Measurements from ENCODE around the gene CSTF2T. TPM values are rescaled to one million over a fixed set of nuclear protein-coding genes. Genes with fewer than 3 reads are reported as not detected.

The CSTF2T gene
- total and polyA plus RNA-seq, 2 donors (not counting 3 experiments of a cell fraction or from before 2014, with no cell fraction given), result 4.8 to 19.8 TPM

DNA sequence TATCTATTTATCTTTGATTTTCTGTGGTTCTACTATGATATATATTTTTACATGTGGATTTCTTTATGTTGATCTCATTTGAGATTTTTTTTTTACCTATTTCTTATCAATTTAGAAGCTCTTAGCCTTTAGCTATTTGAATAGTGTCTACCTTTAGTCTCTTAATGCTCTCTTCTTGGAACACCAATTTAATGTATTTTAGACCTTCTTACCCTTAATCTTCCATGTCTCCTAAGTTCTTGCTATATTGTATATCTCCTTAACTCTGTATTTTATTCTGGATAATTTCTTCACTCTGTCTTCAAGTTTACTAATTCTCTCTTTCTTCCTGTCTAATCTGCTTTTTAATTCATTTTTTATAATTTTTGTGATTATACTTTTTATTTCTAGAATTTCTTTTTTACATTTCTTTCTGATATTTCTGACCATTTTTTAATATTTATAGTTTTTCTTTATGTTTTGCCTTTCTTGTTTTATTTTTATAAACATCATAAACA lies 27.3 kb downstream of the CSTF2T start:
- intact Hi-C loops (cut with micrococcal nuclease), result no loop called here
- H3K36me3 ChIP-seq (ENCODE audit: control insufficient read depth in 2 of 2, extremely low read depth in 1 of 2, insufficient read depth in 2 of 2, low read length in 2 of 2), result no peaks in the 10 kb centered on the region
- ChIA-PET CTCF (interaction anchor here (0.8 kb wide), 1 partner anchor 18 kb away, joined by 3 read pairs; no protein-coding TSS in a partner anchor), POLR2A (no interaction called here)
- TF ChIP-seq MYC (IDR thresholded peaks at IDR 0.05; ENCODE audit: low read depth, low read length), result no peak
- TF ChIP-seq FOS (IDR thresholded peaks at IDR 0.05; ENCODE audit: borderline replicate concordance, insufficient read depth, low read length), result no peak
- no peak for TF ChIP-seq POLR2A (IDR thresholded peaks at IDR 0.05; ENCODE audit: low read depth, low read length)
- no peak for TF ChIP-seq JUN (IDR thresholded peaks at IDR 0.05; ENCODE audit: borderline replicate concordance, insufficient read depth, insufficient read length, low read depth)
- H3K27me3 ChIP-seq (ENCODE audit: control insufficient read depth in 2 of 2, insufficient read depth in 2 of 2, low read length in 2 of 2), result peaks cover 4% of the 10 kb centered on the region in 2 experiments
- dilution Hi-C loops (cut with MboI; ENCODE audit: extremely low pct_ligation_motif_present, low sequenced_read_pairs), result no loop called here
- no peak overlapping the region for H3K27ac ChIP-seq (ENCODE audit: insufficient read depth, low read depth, low read length)
- H2AFZ ChIP-seq (ENCODE audit: low read depth, low read length), result no peak overlapping the region
- no peaks in the 10 kb centered on the region for H3K79me2 ChIP-seq (ENCODE audit: control insufficient read depth, insufficient read depth, low read length)
- H3K4me3 ChIP-seq (replicated peaks in 1 of 3; ENCODE audit: insufficient read depth in 1 of 3, low read depth in 1 of 3, low read length in 3 of 3), result no peak overlapping the region
- H3K4me2 ChIP-seq (ENCODE audit: insufficient read depth, low read length), result no peak overlapping the region
- H3K9me1 ChIP-seq (replicated peaks; ENCODE audit: control insufficient read depth, extremely low read depth, insufficient read depth, low read length), result no peaks in the 10 kb centered on the region
- no peak for FAIRE-seq
- H3K9me3 ChIP-seq (replicated peaks; ENCODE audit: control insufficient read depth, insufficient read depth, low read length), result no peaks in the 10 kb centered on the region
- no peaks in the 10 kb centered on the region for H4K20me1 ChIP-seq (replicated peaks; ENCODE audit: control insufficient read depth, extremely low read depth, insufficient read depth, low read length)
- no peak overlapping the region for H3K9ac ChIP-seq (replicated peaks; ENCODE audit: extremely low read depth, insufficient read depth, low read length)
- no TSS peak for BruUV-seq (replicated peaks)
- H3K4me1 ChIP-seq (ENCODE audit: control insufficient read depth, extremely low read depth, insufficient read depth, low read length), result peaks cover 8% of the 10 kb centered on the region
- no peak for DNase-seq (ENCODE audit: low read depth, low spot score)

DNA sequence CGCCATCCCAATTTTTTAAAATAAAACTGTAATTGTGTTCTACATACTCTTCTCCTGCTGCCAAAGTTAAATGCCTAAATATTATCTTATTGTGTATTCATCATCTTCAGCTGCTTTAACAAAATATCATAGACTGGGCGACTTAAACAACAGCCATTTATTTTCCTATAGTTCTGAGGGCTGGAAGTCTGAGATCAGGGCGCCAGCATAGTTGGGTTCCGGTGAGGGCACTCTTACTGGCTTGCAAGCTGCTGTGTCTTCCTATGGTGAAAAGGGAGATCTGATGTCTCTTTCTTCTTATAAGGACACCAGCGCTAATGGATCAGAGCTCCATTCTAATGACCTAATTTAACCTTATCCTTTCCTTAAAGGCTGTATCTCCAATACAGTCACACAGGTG lies 30.4 kb downstream of the CSTF2T start:
- Histone ChIP-seq H3K9me3 (replicated peaks; ENCODE audit: control insufficient read depth, insufficient read depth, low read length) (no peaks in the 10 kb centered on the region), H3K27me3 (ENCODE audit: control insufficient read depth in 2 of 2, insufficient read depth in 2 of 2, low read length in 2 of 2) (peaks cover 2 to 4% of the 10 kb centered on the region in 2 experiments), H3K79me2 (ENCODE audit: control insufficient read depth, insufficient read depth, low read length) (no peaks in the 10 kb centered on the region), H3K4me1 (ENCODE audit: control insufficient read depth, extremely low read depth, insufficient read depth, low read length) (peaks cover 8% of the 10 kb centered on the region), H2AFZ (ENCODE audit: low read depth, low read length) (no peak overlapping the region), H3K9ac (replicated peaks; ENCODE audit: extremely low read depth, insufficient read depth, low read length) (no peak overlapping the region), H3K4me3 (replicated peaks in 1 of 3; ENCODE audit: insufficient read depth in 1 of 3, low read depth in 1 of 3, low read length in 3 of 3) (no peak overlapping the region), H3K9me1 (replicated peaks; ENCODE audit: control insufficient read depth, extremely low read depth, insufficient read depth, low read length) (no peaks in the 10 kb centered on the region), H3K27ac (ENCODE audit: insufficient read depth, low read depth, low read length) (no peak overlapping the region), H3K36me3 (ENCODE audit: control insufficient read depth in 2 of 2, extremely low read depth in 1 of 2, insufficient read depth in 2 of 2, low read length in 2 of 2) (no peaks in the 10 kb centered on the region), H4K20me1 (replicated peaks; ENCODE audit: control insufficient read depth, extremely low read depth, insufficient read depth, low read length) (no peaks in the 10 kb centered on the region), H3K4me2 (ENCODE audit: insufficient read depth, low read length) (no peak overlapping the region)
- FAIRE-seq (no peak), DNase-seq (ENCODE audit: low read depth, low spot score) (no peak)
- intact Hi-C loops (cut with micrococcal nuclease), result no loop called here
- dilution Hi-C loops (cut with MboI; ENCODE audit: extremely low pct_ligation_motif_present, low sequenced_read_pairs), result no loop called here
- ChIA-PET CTCF (interaction anchor here (1.2 kb wide), 2 partner anchors 13 to 285 kb away, joined by 3 read pairs; no protein-coding TSS in a partner anchor), POLR2A (no interaction called here)
- TF ChIP-seq POLR2A (IDR thresholded peaks at IDR 0.05; ENCODE audit: low read depth, low read length) (no peak), EZH2 (IDR thresholded peaks at IDR 0.05; ENCODE audit: borderline replicate concordance, low read depth, low read length, severe bottlenecking) (no peak), JUN (IDR thresholded peaks at IDR 0.05; ENCODE audit: borderline replicate concordance, insufficient read depth, insufficient read length, low read depth) (no peak)
- no TSS peak for BruUV-seq (replicated peaks)

All from endothelial cell of umbilical vein (primary cell).